Measurements from ENCODE around the gene THRB.
A peak's percentile ranks its signal among the peaks of the same experiment; 100 is the strongest.
"Not testable (repeated sequence)": the region's sequence is repeated elsewhere in the genome, so short reads cannot be mapped to it uniquely, and the experiment has no call there.

THRB gene

GRCh38 chr3:24096695-24097290 lies 397.9 kb downstream of the THRB start:
- no peak for DNase-seq (ENCODE audit: low spot score)

DNA sequence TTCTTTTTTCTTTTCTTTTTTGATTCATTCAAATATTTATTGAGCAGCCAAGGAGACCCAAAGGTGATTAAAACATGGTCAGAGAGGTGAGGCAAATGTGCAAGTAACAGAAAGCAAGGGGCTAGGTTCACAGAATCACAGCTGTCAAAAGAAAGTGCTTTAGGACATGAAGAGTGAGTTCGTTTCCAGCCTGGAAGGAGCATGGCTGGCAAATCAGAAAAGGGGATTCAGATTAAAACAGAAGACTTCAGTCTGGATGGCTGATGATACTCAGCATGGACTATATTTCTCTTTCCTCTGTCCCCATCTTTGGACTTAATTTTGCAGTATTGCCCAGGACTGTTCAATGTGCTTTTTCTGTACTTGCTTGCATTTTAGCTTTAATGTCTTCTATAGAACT lies 398.4 kb downstream of the THRB start:
- no peak for DNase-seq (ENCODE audit: low spot score)

DNA sequence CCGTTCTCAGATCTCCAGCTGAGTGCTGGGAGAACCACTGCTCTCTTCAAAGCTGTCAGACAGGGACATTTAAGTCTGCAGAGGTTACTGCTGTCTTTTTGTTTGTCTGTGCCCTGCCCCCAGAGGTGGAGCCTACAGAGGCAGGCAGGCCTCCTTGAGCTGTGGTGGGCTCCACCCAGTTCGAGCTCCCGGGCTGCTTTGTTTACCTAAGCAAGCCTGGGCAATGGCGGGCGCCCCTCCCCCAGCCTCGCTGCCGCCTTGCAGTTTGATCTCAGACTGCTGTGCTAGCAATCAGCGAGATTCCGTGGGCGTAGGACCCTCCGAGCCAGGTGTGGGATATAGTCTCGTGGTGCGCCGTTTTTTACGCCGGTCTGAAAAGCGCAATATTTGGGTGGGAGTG lies 399.8 kb downstream of the THRB start:
- DNase-seq (ENCODE audit: low spot score), result not testable (repeated sequence)

GRCh38 chr3:24088782-24089181 lies 405.9 kb downstream of the THRB start:
- DNase-seq (ENCODE audit: low spot score), result no peak

GRCh38 chr3:24087469-24087868 lies 407.2 kb downstream of the THRB start:
- DNase-seq (ENCODE audit: low spot score), result no peak

- DNase-seq (ENCODE audit: low spot score), result no peak
Measured at GRCh38 chr3:24086617-24087404, 407.8 kb downstream of the THRB start.

GRCh38 chr3:24086206-24086605 lies 408.4 kb downstream of the THRB start:
- no peak for DNase-seq (ENCODE audit: low spot score)

DNA sequence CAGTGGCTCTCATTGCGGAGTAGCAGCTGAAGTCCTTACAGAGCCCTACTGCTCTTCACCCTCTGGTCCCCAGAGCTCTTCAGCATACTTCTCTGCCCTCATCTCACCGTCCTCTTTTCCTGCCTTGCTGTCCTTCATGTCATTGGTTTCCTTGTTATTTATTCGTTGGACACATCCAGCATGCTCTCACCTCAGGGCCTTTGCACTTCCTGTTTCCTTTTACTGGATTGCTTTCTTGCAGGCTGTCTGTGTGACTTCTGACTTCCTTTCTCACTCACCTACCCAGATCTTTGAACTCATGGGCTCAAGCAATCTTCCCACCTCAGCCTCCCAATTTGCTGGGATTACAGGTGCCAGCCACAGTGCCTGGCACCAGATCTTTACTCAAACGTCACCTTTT lies 422.5 kb downstream of the THRB start:
- no peak for DNase-seq (ENCODE audit: low spot score)

DNA sequence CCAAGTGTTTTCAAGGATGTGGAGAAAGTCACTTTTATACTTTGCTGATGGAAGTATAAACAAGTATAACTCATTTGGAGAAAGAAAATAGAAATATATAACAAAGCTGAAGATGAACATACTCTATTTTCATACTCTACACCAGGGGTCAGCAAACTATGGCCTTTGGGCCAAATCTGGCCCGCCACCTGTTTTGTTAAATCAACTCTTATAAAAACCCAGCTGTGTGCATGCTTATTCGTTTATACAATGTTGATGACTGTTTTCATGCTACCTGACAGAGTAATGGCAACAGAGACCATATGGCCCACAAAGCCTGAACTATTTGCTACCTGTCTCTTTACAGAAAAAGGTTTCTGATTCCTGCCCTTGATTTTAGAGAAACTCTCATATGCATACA lies 425.6 kb downstream of the THRB start:
- peak; percentile 16 for DNase-seq (ENCODE audit: low spot score)

- no peak for DNase-seq (ENCODE audit: low spot score)
Measured at GRCh38 chr3:24067483-24067882, 427.2 kb downstream of the THRB start.

Measured in LoVo (cell line).